CD4-positive, alpha-beta memory T cell (primary cell): ENCODE measurements around the gene FOXK2. TPM values are rescaled to one million over a fixed set of nuclear protein-coding genes. Genes with fewer than 3 reads are reported as not detected.
A peak's percentile ranks its signal among the peaks of the same experiment; 100 is the strongest.

Experiments
- CTCF ChIA-PET: fragments of 350-600 bp; sonication (Branson Sonifier 250); formaldehyde crosslinking; loops from one replicate; lab custom pipeline; 2021; ENCODE audit warnings: inconsistent platforms; ENCODE audit not compliant: partially characterized antibody; lab: Charles Lee
- POLR2A ChIA-PET: fragments of 350-600 bp; sonication (Branson Sonifier 250); formaldehyde crosslinking; loops from one replicate; lab custom pipeline; 2021; ENCODE audit not compliant: partially characterized antibody; lab: Charles Lee
- DNase-seq, 5 donors: peaks; one replicate each; pipeline versions ENCODE4 v3.0.0 to v3.0.0-alpha.2; 2020 to 2022; ENCODE audit warnings: mixed read lengths in 1 of 5
- H3K27ac ChIP-seq: one replicate; pipeline ENCODE4 v1.7.0; 2013; ENCODE audit warnings: low read depth, low read length
- H3K27me3 ChIP-seq: 2 replicates; pipeline ENCODE4 v1.7.0; 2013; ENCODE audit warnings: mild to moderate bottlenecking, low read length, moderate library complexity; ENCODE audit not compliant: insufficient read depth
- H3K36me3 ChIP-seq: 2 replicates; pipeline ENCODE4 v1.7.0; 2013; ENCODE audit warnings: mild to moderate bottlenecking, low read length, moderate library complexity; ENCODE audit not compliant: insufficient read depth
- H3K4me1 ChIP-seq: 2 replicates; pipeline ENCODE4 v1.7.0; 2013; ENCODE audit warnings: mild to moderate bottlenecking, low read length, moderate library complexity; ENCODE audit not compliant: insufficient read depth
- H3K4me3 ChIP-seq, 2 donors: one replicate each; pipeline ENCODE4 v1.7.0; 2013; ENCODE audit warnings: low read length in 2 of 2, mild to moderate bottlenecking in 1 of 2
- H3K9me3 ChIP-seq, 2 donors: one replicate each; pipeline ENCODE4 v1.7.0; 2013; ENCODE audit warnings: low read length in 2 of 2, control low read depth in 1 of 2; ENCODE audit not compliant: control insufficient read depth in 1 of 2
- H3K27ac Mint-ChIP-seq, 7 donors: one replicate each; pipeline ENCODE4 v1.8.0; 2020 to 2021; ENCODE audit warnings: mixed read lengths in 7 of 7, mild to moderate bottlenecking in 6 of 7, inconsistent platforms in 3 of 7, moderate library complexity in 3 of 7
- H3K27me3 Mint-ChIP-seq, 2 donors: one replicate each; pipeline ENCODE4 v1.8.0; 2020 to 2021; ENCODE audit warnings: mixed read lengths in 2 of 2
- H3K36me3 Mint-ChIP-seq, 2 donors: one replicate each; pipeline ENCODE4 v1.8.0; 2020 to 2021; ENCODE audit warnings: mixed read lengths in 2 of 2, inconsistent platforms in 1 of 2, mild to moderate bottlenecking in 1 of 2
- H3K4me1 Mint-ChIP-seq, 4 donors: one replicate each; pipeline ENCODE4 v1.8.0; 2020 to 2021; ENCODE audit warnings: mixed read lengths in 4 of 4, mild to moderate bottlenecking in 1 of 4
- H3K4me3 Mint-ChIP-seq, 8 donors: one replicate each; pipeline ENCODE4 v1.8.0; 2020 to 2021; ENCODE audit warnings: mixed read lengths in 8 of 8, mild to moderate bottlenecking in 7 of 8, moderate library complexity in 6 of 8, inconsistent platforms in 3 of 8
- H3K9me3 Mint-ChIP-seq, 8 donors: one replicate each; pipeline ENCODE4 v1.8.0; 2020 to 2021; ENCODE audit warnings: mixed read lengths in 8 of 8, mild to moderate bottlenecking in 5 of 8, inconsistent platforms in 3 of 8, moderate library complexity in 1 of 8
- intact Hi-C: fragments of 100-400 bp; cut with micrococcal nuclease; formaldehyde crosslinking; loops from one replicate; pipeline ENCODE4 v1.15.1; 2023
- polyA plus RNA-seq, 2 donors: library from polyadenylated mRNA; unstranded; fragments of 300-500 nt; fragmentation: Illumina TruSeq; gene quantifications; one replicate each; pipeline ENCODE4 v1.2.3, GENCODE V29; 2021
- total RNA-seq, 2 experiments: library from RNA; stranded (reverse); gene quantifications; one replicate each; pipeline ENCODE4 v1.2.3, GENCODE V29; 2021

The FOXK2 gene
- total and polyA plus RNA-seq, 4 experiments from 2014 or later: 1.3 to 57.5 (median 29.1) TPM

DNA sequence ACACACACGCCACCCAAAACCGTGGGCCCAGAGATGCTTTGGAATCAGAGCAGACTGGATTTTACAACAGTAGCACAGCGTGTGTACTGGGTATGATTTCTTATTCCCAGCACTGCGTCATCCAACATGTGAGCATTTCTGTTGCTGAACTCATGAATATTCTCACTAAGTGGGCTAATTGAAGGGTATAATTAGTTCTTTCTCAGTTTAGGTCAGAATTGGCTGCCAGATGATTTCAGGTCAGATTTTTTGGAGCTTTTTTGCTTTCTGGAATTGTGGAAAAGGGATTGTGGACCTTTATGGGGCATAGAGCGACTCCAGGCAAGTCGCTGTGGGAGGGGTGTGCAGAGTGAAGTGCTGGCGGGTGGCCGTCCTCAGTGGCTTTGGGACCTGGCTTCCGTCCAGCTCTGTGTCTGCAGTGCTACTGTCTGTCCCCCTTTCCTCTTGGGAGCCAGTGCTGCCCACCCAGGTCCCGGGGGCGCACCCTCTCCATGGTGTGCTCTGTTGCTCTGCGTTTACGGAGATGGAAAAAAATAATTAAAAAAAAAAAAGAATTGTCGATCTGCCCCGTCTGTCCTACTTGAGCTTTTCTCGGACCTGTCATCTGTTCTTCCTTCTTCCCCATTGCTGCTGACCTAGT lies 25.0 kb downstream of the FOXK2 start:
- DNase-seq: no peak
- H3K27me3 ChIP-seq: no peaks in the 10 kb centered on the region
- peaks cover 10% of the 10 kb centered on the region for H3K4me1 ChIP-seq
- H3K9me3 ChIP-seq: no peaks in the 10 kb centered on the region
- ChIA-PET POLR2A (no interaction called here), CTCF (interaction anchor here (1.2 to 1.7 kb wide), 2 partner anchors 10 to 17 kb away, joined by 3 to 8 read pairs; no protein-coding TSS in a partner anchor)
- no peaks in the 10 kb centered on the region for H3K27me3 Mint-ChIP-seq
- peaks cover 25 to 66% (median 41%) of the 10 kb centered on the region in 4 donors for H3K4me1 Mint-ChIP-seq
- H3K27ac Mint-ChIP-seq: peak overlapping the region in 1 of 7 donors; percentile 64
- peaks cover 0 to 8% of the 10 kb centered on the region in 2 donors for H3K36me3 Mint-ChIP-seq
- no peak overlapping the region for H3K27ac ChIP-seq
- intact Hi-C loops: no loop called here
- H3K4me3 Mint-ChIP-seq: no peak overlapping the region
- H3K36me3 ChIP-seq: no peaks in the 10 kb centered on the region
- H3K9me3 Mint-ChIP-seq: no peaks in the 10 kb centered on the region
- H3K4me3 ChIP-seq: no peak overlapping the region

- no peaks in the 10 kb centered on the region for H3K36me3 ChIP-seq
- Mint-ChIP-seq H3K4me1 (peaks cover 26 to 67% (median 43%) of the 10 kb centered on the region in 4 donors), H3K9me3 (no peaks in the 10 kb centered on the region), H3K27ac (peak overlapping the region in 1 of 7 donors; percentile 27), H3K36me3 (peaks cover 0 to 8% of the 10 kb centered on the region in 2 donors), H3K4me3 (no peak overlapping the region), H3K27me3 (no peaks in the 10 kb centered on the region)
- peaks cover 10% of the 10 kb centered on the region for H3K4me1 ChIP-seq
- POLR2A ChIA-PET: no interaction called here
- CTCF ChIA-PET: interaction anchor here (1.2 to 1.7 kb wide), 2 partner anchors 10 to 18 kb away, joined by 3 to 8 read pairs; no protein-coding TSS in a partner anchor
- no peaks in the 10 kb centered on the region for H3K27me3 ChIP-seq
- H3K9me3 ChIP-seq: no peaks in the 10 kb centered on the region
- DNase-seq: no peak
- intact Hi-C loops: no loop called here
- no peak overlapping the region for H3K4me3 ChIP-seq
- no peak overlapping the region for H3K27ac ChIP-seq
These were observed 25.5 kb downstream of the FOXK2 start for GRCh38 chr17:82545071-82545462.

- peaks cover 12% of the 10 kb centered on the region for H3K4me1 ChIP-seq
- intact Hi-C loops: no loop called here
- Mint-ChIP-seq H3K27me3 (no peaks in the 10 kb centered on the region), H3K9me3 (no peaks in the 10 kb centered on the region), H3K4me1 (peaks cover 31 to 73% (median 40%) of the 10 kb centered on the region in 4 donors), H3K27ac (peak overlapping the region in 5 of 7 donors; percentile 3 to 87 (median 19)), H3K4me3 (peak overlapping the region in 1 of 8 donors; percentile 0), H3K36me3 (peaks cover 0 to 4% of the 10 kb centered on the region in 2 donors)
- no peaks in the 10 kb centered on the region for H3K9me3 ChIP-seq
- ChIA-PET CTCF (interaction anchor here (1.1 kb wide), 1 partner anchor 10 kb away, joined by 3 read pairs; no protein-coding TSS in a partner anchor), POLR2A (no interaction called here)
- no peak overlapping the region for H3K4me3 ChIP-seq
- DNase-seq: no peak
- H3K27me3 ChIP-seq: no peaks in the 10 kb centered on the region
- H3K27ac ChIP-seq: no peak overlapping the region
- H3K36me3 ChIP-seq: no peaks in the 10 kb centered on the region
These were observed 28.4 kb downstream of the FOXK2 start for GRCh38 chr17:82547981-82548380.

GRCh38 chr17:82548681-82549303 lies 29.3 kb downstream of the FOXK2 start:
- Histone ChIP-seq H3K27ac (no peak overlapping the region), H3K27me3 (no peaks in the 10 kb centered on the region), H3K36me3 (no peaks in the 10 kb centered on the region), H3K4me3 (no peak overlapping the region), H3K4me1 (peaks cover 11% of the 10 kb centered on the region), H3K9me3 (no peaks in the 10 kb centered on the region)
- Mint-ChIP-seq H3K4me1 (peaks cover 28 to 68% (median 36%) of the 10 kb centered on the region in 4 donors), H3K4me3 (no peak overlapping the region), H3K27me3 (no peaks in the 10 kb centered on the region), H3K9me3 (no peaks in the 10 kb centered on the region), H3K27ac (peak overlapping the region in 3 of 7 donors; percentile 4 to 59 (median 36)), H3K36me3 (peaks cover 0 to 4% of the 10 kb centered on the region in 2 donors)
- ChIA-PET CTCF (interaction anchor here (0.5 to 1.1 kb wide), 2 partner anchors 9 to 170 kb away, joined by 3 read pairs; no protein-coding TSS in a partner anchor), POLR2A (no interaction called here)
- DNase-seq: no peak
- intact Hi-C loops: no loop called here

DNA sequence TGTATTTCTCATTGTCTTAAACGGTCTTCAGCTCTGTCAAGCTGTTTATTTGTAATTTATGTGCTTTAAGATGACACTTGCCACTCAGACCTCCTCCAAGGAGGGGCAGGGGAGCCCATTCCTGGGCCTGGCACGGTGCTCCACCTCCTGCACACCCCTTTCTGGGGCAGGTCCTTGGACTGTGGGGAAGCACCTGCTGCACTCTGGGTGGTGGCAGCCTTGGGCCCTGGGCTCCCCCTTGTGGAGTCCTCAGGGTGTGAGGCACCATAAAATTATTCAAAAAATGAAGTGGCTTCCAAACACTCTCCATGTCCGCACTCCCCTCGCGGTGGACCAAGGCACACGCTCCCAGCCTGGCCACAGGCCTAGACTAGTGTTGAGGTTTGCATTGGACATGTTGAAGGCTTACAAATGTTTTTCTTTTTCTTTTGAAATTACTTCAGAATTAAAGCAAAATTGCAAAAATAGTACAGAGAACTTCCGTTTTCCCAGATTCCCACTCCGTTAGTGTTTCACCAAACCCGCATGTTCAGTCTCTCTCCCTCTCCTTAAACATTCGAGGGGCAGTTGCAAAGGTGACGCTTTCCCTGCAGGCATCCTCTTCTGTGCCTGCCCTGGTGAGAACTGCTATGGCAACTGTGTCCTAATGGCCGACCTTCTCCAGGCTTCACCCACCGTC lies 32.4 kb downstream of the FOXK2 start:
- intact Hi-C loops: loop anchor here (1.0 to 2.0 kb wide), 3 partner anchors 55 to 521 kb away; partner anchors contain the start of gene RAC3
- H3K9me3 Mint-ChIP-seq: no peaks in the 10 kb centered on the region
- Histone ChIP-seq H3K27me3 (no peaks in the 10 kb centered on the region), H3K9me3 (no peaks in the 10 kb centered on the region), H3K27ac (no peak overlapping the region), H3K4me1 (peaks cover 18% of the 10 kb centered on the region), H3K36me3 (no peaks in the 10 kb centered on the region), H3K4me3 (no peak overlapping the region)
- H3K27ac Mint-ChIP-seq: peak overlapping the region; percentile 32 to 79 (median 57)
- ChIA-PET CTCF (interaction anchor here (0.7 to 2.0 kb wide), 14 partner anchors 8 to 200 kb away, joined by 3 to 11 read pairs (median 3); no protein-coding TSS in a partner anchor), POLR2A (interaction anchor here (1.3 to 1.4 kb wide), 2 partner anchors 33 to 103 kb away, joined by 3 read pairs; no protein-coding TSS in a partner anchor)
- H3K4me3 Mint-ChIP-seq: peak overlapping the region in 1 of 8 donors; percentile 24
- H3K36me3 Mint-ChIP-seq: peaks cover 0 to 4% of the 10 kb centered on the region in 2 donors
- H3K27me3 Mint-ChIP-seq: no peaks in the 10 kb centered on the region
- peak; percentile 72 to 82 (median 76) for DNase-seq
- H3K4me1 Mint-ChIP-seq: peaks cover 24 to 55% (median 33%) of the 10 kb centered on the region in 4 donors

GRCh38 chr17:82552580-82552979 lies 33.0 kb downstream of the FOXK2 start:
- Histone ChIP-seq H3K9me3 (no peaks in the 10 kb centered on the region), H3K27me3 (no peaks in the 10 kb centered on the region), H3K4me1 (peaks cover 18% of the 10 kb centered on the region), H3K4me3 (no peak overlapping the region), H3K27ac (no peak overlapping the region), H3K36me3 (no peaks in the 10 kb centered on the region)
- peak overlapping the region in 2 of 7 donors; percentile 28 to 49 for H3K27ac Mint-ChIP-seq
- no peak overlapping the region for H3K4me3 Mint-ChIP-seq
- H3K4me1 Mint-ChIP-seq: peaks cover 24 to 51% (median 33%) of the 10 kb centered on the region in 4 donors
- ChIA-PET POLR2A (no interaction called here), CTCF (interaction anchor here (0.9 to 2.8 kb wide), 7 partner anchors 16 to 383 kb away, joined by 3 to 18 read pairs (median 4); no protein-coding TSS in a partner anchor)
- H3K36me3 Mint-ChIP-seq: peaks cover 0 to 4% of the 10 kb centered on the region in 2 donors
- no peaks in the 10 kb centered on the region for H3K27me3 Mint-ChIP-seq
- DNase-seq: no peak
- no peaks in the 10 kb centered on the region for H3K9me3 Mint-ChIP-seq
- intact Hi-C loops: loop anchor here (1.0 kb wide), 1 partner anchor 55 kb away; no protein-coding TSS in a partner anchor
